Stimulated activated CD4-positive, alpha-beta T cell treated with anti-CD3 and anti-CD28 coated beads, Interleukin-2, amount 100 ng/mL, for 4 hours (primary cell): Measurements from ENCODE around the gene CES1.
"Not testable (repeated sequence)": the region's sequence is repeated elsewhere in the genome, so short reads cannot be mapped to it uniquely, and the experiment has no call there.

Experiments
- DNase-seq: peaks from one replicate; pipeline ENCODE4 v3.0.0-alpha.2; 2020; ENCODE audit warnings: low read depth

Gene CES1

DNA sequence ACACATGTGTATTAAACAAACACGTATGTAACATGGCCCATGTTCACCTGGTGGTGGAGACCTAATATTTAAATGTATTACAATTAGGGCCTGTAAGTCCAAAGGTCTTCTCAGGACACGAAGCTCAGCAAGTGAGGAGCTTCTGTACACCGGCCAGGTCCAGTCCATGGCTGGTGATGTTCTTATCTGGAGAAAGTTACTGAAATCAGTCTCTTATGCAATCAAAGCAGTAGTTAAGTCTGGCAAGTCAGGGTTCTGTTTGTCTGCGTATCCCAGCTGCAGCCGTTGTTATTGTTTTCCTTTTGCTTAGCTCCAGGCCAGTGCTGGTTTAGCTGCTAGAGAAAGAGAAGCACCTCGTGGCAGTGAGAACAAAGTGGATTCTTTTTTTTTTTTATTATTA is 41.4 kb downstream of the CES1 start:
- not testable (repeated sequence) for DNase-seq

DNA sequence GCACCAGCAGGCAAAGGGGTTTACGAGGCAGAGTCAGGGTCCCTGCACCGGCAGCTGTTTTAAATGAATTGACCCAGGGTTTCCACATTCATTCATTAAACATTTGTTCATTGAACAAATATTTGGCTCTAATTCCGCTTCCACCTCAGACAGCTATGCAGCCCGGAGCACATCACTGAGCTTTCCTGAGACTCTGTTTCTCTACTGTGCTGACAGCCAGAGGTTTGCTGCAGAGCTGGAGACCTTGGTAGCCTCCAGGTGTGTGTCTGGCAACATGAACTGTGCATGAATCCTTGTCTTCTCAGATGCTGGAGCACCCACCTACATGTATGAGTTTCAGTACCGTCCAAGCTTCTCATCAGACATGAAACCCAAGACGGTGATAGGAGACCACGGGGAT is 42.7 kb downstream of the CES1 start:
- DNase-seq, result not testable (repeated sequence)

DNA sequence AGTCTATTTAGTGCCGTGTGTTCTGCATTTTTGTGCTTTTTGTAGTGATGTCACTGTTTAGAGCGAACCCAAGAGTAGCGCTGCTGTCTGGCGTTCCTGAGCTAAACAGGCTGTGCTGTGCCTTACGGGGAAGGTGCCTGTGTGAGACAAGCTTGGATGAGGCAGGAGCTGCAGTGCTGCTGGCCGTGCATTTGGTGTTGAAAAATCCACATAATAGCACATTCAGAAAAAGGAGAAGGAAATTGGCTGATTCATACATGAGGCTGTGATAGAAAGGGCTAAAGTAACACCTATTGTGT is 50.2 kb downstream of the CES1 start:
- DNase-seq, result not testable (repeated sequence)

DNA sequence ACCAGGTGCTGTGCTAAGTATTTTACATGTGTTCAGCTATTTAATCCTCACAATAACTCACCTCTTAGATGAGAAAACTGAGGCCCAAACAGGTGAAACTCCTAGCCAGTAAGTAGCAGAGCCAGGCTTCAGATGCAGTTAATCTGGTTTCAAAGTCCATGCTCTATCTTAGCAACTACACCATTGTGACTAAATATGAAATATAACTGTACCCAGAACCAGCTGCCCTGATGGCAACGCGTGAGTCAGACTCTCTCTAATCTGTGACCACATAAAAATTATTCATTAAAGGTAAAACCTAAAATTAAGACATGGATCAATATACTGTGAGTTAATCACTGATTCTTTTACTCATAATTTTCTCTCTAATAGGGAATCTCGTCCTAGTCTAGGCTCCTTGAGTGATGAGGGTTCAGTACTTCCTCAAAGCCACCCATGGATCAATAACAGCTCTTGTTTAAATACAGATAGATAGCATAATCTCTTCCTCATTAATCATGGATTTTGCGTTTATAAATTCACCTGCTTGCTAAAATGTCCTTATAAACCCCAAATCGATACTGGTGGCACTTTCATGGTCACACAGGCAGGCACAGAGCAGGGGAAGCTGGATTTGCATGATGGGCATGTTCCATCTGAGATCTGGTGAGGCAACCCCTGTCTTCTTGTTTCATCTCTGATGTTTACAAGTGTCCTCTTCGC is 50.7 kb downstream of the CES1 start:
- DNase-seq, result not testable (repeated sequence)

DNA sequence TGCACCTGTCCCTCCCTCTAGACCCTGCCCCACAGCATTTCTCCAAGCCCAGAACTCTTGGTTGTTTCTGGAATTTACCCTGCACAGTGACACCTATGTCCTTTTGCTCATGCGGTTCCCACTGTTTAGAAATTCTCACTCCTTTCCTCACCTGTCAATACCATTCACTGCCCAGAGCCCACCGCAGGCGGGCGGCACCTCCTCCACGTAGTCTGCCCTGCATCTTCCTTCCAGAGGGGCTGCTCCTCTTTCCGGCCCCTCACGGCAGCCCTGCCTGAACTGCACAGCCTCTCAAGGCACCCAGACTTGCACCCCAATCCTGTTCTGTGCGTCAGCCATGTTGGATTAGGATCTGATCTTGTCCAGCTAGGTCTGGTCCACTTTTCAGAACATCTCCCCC is 51.4 kb downstream of the CES1 start:
- DNase-seq, result not testable (repeated sequence)

DNA sequence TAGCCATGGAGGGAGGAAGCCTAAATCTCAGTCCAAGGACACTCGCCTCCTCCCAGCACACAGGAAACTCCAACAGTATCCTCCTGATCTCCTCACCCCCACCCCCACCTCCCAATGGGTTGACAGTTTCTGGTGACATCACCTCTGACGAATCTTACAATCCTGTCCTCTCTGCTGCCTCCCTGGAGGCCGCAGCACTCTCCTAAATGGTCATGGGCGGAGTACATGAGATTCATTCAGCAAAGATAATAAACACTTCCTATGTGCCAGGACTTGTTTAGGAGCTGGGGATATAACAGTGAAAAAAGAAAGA is 52.8 kb downstream of the CES1 start:
- DNase-seq, result not testable (repeated sequence)

DNA sequence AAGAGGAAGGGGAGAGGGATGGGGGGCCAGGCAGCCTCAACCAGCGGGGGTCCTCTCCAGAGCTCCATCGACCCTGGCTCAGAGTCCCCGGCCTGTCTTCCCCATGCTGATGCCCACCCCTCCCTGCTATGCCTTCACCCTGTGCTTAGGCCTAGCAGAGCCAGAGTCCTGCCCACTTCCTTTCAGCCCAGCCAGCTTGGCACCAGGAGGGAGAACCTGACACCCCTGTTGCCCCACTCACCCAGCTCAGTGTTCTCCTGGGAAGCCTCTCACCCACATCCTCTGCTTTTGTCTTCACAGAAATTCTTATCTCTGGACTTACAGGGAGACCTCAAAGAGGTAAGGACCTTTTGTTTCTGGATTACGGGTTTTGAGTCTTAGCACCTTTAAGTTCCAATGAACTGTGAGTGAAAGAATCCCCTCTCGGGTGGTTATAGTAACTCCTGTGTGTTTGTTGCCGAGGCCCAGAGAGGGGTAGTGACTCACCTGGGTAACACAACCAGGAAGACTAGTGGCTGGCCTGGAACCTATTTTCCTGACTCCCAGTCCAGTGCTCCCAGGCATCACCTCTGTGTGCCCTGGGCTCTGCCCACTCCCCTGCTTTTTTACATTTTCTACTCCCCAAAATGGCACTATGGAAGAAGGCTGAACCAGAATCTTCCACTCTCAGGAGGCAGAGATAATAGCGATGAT is 53.3 kb downstream of the CES1 start:
- DNase-seq, result no peak

DNA sequence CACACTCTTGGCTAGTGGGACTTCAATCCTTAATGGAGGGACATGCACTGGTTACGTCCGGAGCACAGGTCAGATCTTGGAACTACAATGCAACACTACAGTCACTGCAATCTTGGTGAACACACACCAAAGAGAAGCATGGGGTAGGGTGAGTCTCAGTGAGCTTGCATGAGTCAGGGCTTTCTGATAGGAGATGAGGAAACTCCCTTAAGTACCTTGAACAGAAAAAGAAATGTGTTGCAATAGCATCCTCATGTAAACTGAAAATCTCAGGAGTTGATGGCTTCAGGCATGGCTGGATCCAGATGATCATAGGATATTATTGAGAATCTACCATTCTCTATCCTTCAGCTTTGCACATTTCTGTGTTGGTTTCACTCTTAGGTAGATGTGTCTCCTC is 54.1 kb downstream of the CES1 start:
- no peak for DNase-seq

DNA sequence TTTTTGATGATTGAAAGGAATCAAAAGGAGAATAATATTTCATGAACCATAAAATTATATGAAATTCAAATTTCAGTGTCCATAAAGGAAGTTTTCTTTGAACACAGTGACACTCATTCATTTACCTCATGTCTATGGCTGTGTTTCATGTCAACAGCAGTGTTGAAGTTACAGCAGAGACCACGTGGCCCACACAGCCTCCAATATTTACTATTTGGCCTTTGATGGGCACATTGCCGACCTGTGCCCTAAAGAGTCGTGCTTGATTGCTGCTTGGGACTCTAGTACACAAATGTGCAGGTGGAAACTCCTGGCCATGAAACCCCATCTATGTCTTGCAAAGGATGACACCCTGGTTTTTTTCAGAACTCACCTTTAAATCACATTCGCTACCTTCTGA is 57.0 kb downstream of the CES1 start:
- DNase-seq, result no peak

DNA sequence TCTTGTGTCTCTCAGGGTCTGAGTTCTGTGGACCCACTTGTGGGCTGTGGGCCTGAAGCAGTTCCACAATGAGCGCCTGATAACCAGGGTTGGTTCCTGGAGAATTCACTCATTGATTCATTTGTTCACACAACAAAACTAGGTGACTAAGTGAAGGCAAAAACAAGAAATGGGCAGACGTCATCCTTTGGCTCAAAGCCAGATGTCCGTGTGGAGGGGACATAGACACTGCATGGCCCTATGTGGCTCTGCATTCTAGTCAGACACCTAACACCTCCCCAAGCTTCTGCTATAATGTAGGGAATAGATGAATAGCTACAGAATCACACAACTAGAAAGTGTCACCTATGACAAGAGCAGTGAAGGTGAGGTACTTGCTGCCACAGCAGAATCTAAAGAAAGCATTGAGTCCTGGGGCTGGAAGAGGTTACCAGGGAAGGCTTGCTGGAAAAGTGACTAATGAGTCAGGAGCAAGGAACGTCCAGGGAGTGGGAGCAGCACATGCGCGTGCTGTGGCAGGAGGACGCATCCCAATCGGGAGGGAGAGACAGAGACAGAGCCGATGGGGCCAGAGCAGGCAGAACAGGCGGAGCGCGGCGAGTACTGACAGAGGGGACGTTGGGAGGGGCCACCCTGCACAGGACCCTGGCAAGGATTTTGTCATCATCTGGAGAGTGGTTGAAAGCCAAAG is 58.9 kb downstream of the CES1 start:
- no peak for DNase-seq

DNA sequence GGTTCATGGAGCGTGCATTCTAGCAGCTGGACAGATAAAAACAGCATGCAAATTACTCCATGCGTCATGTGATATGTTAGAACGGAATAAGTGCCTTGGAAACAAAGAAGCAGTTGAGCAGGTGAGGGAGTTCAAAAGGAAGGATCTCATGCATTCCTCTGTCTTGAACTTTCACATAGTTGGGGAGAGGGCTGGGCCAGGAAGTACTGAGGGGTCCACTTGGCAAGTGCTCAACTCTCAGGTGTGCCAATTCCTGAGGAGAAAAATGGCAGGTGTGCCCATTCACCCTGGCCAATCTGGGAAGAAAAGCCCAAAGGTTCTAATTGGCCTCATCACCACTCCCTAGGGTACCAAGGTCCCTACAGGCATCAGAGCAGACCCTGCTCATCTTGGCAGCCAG is 67.7 kb downstream of the CES1 start:
- no peak for DNase-seq

DNA sequence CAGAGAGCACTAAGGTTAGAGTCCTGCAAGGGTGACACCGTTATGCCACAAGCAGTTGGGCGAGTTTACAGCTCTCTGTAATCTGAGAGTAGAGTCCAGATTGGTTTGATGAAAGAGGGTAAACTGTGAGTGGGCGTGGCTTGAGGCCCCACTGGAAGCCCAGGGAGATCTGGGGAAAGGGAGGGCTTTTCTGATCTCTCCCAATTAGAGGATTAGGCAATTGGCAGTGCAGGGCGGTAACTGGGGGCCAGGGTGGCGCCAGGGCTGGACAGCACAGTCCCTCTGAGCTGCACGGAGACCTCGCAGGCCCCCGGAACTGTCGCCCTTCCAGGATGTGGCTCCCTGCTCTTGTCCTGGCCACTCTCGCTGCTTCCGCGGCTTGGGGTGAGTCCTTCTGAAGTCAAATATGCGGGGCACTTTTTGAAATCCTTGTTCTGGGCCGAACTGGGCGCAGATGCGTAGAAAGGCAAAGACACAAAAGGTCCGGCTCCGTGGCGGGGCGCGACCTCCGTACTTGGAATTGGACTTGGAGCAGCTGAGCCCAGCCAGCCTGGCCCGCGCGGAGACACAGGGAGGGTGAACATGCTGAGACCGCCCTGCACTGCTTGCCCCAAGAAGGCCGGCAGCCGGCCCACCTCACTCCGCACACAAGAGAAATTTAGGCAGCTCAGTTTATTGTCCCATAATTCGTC is 72.4 kb downstream of the CES1 start:
- no peak for DNase-seq

DNA sequence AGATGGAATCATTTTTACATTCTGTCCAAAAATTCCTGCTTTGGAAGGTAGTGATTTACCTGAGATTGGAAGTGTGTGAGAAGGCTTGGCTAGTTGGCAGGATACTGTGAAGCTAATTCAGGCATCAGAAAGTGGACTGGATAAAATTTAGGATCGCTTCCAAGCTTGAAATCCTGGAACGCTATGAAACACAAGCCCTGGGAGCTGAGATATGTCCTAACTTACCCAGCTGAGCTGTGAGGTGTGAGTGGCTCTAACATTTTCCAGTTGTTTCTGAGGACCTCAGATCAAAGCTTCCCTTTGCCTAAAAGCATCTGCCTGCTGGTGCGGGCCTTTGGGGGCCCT is 73.0 kb downstream of the CES1 start:
- DNase-seq, result not testable (repeated sequence)

DNA sequence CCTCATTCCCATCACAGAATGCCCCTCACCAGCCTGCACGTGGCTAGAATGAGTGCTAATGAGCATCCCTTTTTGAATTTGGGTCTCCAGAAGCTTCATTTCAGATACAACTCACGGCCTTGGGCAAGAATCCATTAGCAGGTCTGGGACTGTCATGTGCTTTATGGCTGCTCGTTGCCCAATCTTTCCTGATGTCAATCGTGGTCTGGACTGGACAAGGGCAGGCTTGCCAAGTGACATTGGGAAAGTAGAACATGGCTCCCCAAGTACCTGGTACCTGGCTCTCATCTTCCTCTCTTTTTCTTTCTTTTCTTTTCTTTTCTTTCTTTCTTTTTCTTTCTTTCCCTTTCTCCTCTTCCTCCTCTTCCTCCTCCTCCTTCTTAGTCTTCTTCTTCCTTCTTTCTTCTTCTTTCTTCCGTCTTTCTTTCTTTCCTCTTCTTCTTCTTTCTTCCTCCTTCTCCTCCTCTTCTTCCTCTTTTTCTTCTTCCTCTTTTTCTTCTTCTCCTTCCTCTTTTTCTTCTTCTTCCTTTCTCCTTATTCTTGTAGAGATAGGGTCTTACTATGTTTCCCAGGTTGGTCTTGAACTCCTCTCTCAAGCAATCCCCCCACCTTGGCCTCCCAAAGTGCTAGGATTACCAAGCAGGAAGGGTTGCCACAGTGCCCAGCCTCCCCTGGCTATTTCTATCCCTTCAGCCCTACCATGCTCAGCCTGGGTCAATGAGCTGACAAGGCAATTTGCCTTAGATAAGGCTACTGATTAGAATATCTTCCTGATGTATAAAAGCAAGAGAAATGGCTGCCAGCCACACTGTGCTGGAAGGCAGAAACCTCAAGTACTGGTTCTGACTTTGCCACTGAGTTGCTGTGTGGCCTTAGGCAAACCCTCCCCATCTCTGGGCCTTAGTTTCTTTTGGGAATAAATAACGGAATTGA is 75.0 kb downstream of the CES1 start:
- not testable (repeated sequence) for DNase-seq

DNA sequence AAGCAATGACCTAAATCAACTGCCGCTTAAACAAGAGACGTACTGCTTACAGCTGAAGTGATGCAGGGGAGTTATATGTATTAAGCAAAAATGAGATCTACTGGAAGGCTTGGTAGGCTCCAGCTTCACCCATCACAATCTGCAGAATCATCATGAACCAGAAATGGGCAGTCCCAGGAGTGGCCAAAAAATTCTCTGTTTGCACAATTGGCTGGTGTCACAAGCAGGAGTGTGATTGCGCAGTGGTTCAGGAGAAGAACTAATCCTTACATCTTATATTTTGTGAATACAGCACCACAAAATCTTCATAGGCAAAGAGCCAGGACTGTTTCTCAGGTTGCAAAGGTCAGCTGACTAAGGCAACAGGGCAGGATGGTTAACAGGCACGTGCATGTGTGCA is 75.9 kb downstream of the CES1 start:
- DNase-seq, result no peak

DNA sequence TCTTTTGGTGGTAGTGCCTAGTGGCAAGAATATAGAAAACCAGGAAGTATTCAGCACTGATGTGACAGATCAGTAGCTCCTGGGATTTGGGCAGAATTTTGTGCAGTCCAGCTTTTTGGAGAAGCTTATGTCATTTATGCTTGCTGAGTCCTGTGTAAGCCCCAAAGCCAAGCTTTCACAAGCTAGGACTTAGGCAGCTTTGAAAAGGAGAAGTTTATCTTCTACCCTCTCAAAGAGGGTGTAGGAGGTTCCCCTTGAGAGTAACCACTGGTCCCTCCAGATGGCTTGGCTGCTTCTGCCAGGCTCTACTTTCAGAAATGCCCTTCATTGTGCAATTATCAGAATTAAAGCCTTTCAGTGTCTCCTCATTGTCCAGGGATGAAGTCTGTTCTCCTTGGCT is 78.8 kb downstream of the CES1 start:
- no peak for DNase-seq

DNA sequence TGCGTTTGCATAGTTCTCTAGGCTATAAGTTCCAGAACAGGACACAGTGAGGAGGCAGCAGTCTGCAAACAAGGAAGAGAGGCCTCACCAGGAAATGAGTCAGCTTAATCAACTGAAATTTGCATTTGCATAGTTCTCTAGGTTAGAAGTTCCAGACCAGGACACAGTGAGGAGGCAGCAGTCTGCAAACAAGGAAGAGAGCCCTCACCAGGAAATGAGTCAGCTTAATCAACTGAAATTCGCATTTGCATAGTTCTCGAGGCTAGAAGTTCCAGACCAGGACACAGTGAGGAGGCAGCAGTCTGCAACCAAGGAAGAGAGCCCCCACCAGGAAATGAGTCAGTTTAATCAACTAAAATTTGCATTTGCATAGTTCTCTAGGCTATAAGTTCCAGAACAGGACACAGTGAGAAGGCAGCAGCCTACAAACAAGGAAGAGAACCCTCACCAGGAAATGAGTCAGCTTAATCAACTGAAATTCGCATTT is 79.7 kb downstream of the CES1 start:
- not testable (repeated sequence) for DNase-seq
